Heart right ventricle (tissue), 16 donors: ENCODE data around the gene NUP93. TPM values are rescaled to one million over a fixed set of nuclear protein-coding genes. Genes with fewer than 3 reads are reported as not detected.

Source experiments
- ATAC-seq, 8 donors: fragments of 200-7000 bp; cut with Tn5 transposase; one replicate each; pipeline ENCODE4 v1.9.1; 2020; ENCODE audit warnings: mild to moderate bottlenecking in 8 of 8, moderate library complexity in 8 of 8, moderate number of reproducible peaks in 1 of 8
- DNase-seq, 2 donors: peaks; one replicate each; pipeline ENCODE4 v3.0.0-alpha.2; 2020
- H3K27ac ChIP-seq, 10 donors: fragments of 200-600 bp; sonication (generic) in 2 of 10; one replicate each; pipeline versions ENCODE4 v1.5.0 to v1.8.0; 2020 to 2022; ENCODE audit warnings: mild to moderate bottlenecking in 3 of 10
- H3K27me3 ChIP-seq, 7 donors: fragments of 200-600 bp; one replicate each; pipeline ENCODE4 v1.8.0; 2021 to 2022; ENCODE audit warnings: mild to moderate bottlenecking in 2 of 7
- H3K36me3 ChIP-seq, 9 donors: fragments of 200-600 bp; sonication (generic) in 1 of 9; one replicate each; pipeline versions ENCODE4 v1.5.0 to v1.8.0; 2020 to 2022; ENCODE audit warnings: mild to moderate bottlenecking in 2 of 9
- H3K4me1 ChIP-seq, 9 donors: fragments of 200-600 bp; sonication (generic) in 1 of 9; one replicate each; pipeline versions ENCODE4 v1.5.0 to v1.8.0; 2020 to 2022; ENCODE audit warnings: mild to moderate bottlenecking in 4 of 9
- H3K4me3 ChIP-seq, 10 donors: fragments of 200-600 bp; sonication (generic) in 2 of 10; one replicate each; pipeline versions ENCODE4 v1.5.0 to v1.8.0; 2020 to 2022; ENCODE audit warnings: mild to moderate bottlenecking in 7 of 10, moderate library complexity in 2 of 10
- H3K9me3 ChIP-seq, 11 donors: fragments of 200-600 bp in 10 of 11; sonication (generic) in 2 of 11; one replicate each; pipeline versions ENCODE4 v1.5.0 to v1.8.0; 2013 to 2022; ENCODE audit warnings: mild to moderate bottlenecking in 2 of 11, control low read depth in 1 of 11, moderate library complexity in 1 of 11
- WGBS, 2 donors: extraction: QIAGEN DNeasy Blood & Tissue Kit; methylation state at CpG; one replicate each; pipeline ENCODE4 v1.1.7; 2013; ENCODE audit warnings: inconsistent platforms in 1 of 2; 5-methylcytosine and 5-hydroxymethylcytosine counted together
- intact Hi-C, 10 donors: fragments of 100-400 bp; cut with DNase I; formaldehyde crosslinking; loops; one replicate each; pipeline versions ENCODE4 v1.11.1 to v1.14.2; 2022
- polyA plus RNA-seq, 2 donors: library from polyadenylated mRNA; stranded (reverse); fragments of 200-250 nt; gene quantifications; one replicate each; pipeline ENCODE4 v1.2.3, GENCODE V29; 2013
- total RNA-seq, 10 donors: library from RNA; stranded (reverse); fragmentation: NEBNext Ultra II Directional in 3 of 10; extraction: Animal tissue kit (Norgen Biotek cat#: 25700) in 3 of 10; gene quantifications; one replicate each; pipeline versions ENCODE4 v1.2.1 to v1.2.4, GENCODE V29; 2021 to 2023
- TF ChIP-seq, protein P1 (sequence below), 9 donors: fragments of 200-600 bp; sonication (generic) in 2 of 9; IDR thresholded peaks; one replicate each; pipeline versions ENCODE4 v1.5.0 to v1.8.0; 2021 to 2022; ENCODE audit warnings: antibody characterized with exemption in 9 of 9, mild to moderate bottlenecking in 5 of 9, moderate library complexity in 1 of 9
- donor health status: Arrhythmogenic right ventricular cardiomyopathy.
- donor health status: ischemic (EF 13 %, LVEDD 7.1; RV severe dilation, severe dysfunction).
- donor health status: healthy with polysubstance abuse.
- donor health status: DM: no; HTN: yes; CAD: no.
- donor health status: DM: no; HTN: no; CAD: no.
- donor health status: ischemic (EF 25% LVEDD 6.9; RV normal size, moderate dysfunction).
- donor health status: ischemic (EF 25% LVEDD 5.7; RV mildly dilated, moderate dysfunction).
- donor health status: healthy.
- donor health status: DM: yes; HTN: yes; CAD: no.
- donor health status: Ischemic cardiomyopathy.
- donor health status: ischemic (EF 35%, LVEDD 5.7; RV mildly dilated, moderate dysfunction).
- donor health status: nonischemic (EF 11% LVEDD 7.7; RV severe dilation, severe dysfunction).
- donor health status: DM: yes; HTN: yes; CAD: no.
- donor health status: PGD.
- donor health status: ischemic (EF 29% LVEDD 5.4; RV normal size, mild dysfunction).
- donor health status: nonischemic (EF 23%, LVEDD 6.1; RV moderate dilation, normal function).

The NUP93 gene
- total and polyA plus RNA-seq, 12 donors: 25.4 to 34.8 (median 27.6) TPM

DNA sequence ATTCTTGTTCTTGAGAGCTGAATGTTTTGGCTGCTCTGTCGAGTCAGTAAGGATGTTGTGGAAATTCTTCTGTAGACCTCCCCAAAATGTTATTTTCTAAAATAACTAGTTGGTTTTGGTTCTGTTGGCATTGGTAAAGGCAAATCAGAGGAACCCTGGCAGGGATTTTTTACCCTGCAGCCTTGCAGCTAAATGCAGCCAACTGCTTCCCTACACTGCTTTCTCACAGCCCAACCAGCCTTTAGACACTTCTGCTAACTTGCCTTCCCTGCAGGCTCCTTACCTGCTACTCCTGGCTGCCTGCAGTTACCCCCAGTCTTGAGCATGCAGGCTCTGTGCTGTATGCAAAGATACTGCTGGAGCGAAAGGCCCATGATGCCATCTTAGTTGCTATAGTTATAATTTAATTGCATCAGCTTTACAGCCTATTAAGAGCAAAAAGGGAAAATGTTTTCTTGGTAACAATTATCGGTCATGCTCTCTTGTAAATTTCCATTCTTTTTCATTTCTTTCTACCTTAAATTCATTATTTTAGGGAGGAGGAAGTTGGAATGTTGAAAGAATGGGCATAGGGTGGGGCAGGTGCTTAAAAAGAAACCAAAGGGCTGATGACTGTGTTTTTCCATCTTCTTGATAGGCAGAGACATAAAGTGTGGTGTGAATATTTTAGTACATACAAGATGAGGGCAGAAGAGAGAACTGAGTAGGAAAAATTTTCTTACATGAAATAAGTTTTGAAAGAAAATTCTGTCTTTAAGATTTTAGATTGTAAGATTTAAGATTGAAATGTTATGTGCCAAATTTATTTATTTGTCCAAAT is 20.0 kb downstream of the NUP93 start:
- no peaks in the 10 kb centered on the region for H3K27me3 ChIP-seq
- H3K4me1 ChIP-seq: peaks cover 0 to 54% (median 30%) of the 10 kb centered on the region in 9 donors
- 74 to 78% methylated on average over 3 of the region's 3 CpGs for WGBS, 2 donors
- DNase-seq (no peak), ATAC-seq (peak in 2 of 8 donors; percentile 46 to 48)
- peaks cover 0 to 26% (median 0%) of the 10 kb centered on the region in 9 donors for H3K36me3 ChIP-seq
- intact Hi-C loops: no loop called here
- H3K9me3 ChIP-seq: peaks cover 0 to 7% (median 0%) of the 10 kb centered on the region in 11 donors
- TF ChIP-seq, protein P1, sequence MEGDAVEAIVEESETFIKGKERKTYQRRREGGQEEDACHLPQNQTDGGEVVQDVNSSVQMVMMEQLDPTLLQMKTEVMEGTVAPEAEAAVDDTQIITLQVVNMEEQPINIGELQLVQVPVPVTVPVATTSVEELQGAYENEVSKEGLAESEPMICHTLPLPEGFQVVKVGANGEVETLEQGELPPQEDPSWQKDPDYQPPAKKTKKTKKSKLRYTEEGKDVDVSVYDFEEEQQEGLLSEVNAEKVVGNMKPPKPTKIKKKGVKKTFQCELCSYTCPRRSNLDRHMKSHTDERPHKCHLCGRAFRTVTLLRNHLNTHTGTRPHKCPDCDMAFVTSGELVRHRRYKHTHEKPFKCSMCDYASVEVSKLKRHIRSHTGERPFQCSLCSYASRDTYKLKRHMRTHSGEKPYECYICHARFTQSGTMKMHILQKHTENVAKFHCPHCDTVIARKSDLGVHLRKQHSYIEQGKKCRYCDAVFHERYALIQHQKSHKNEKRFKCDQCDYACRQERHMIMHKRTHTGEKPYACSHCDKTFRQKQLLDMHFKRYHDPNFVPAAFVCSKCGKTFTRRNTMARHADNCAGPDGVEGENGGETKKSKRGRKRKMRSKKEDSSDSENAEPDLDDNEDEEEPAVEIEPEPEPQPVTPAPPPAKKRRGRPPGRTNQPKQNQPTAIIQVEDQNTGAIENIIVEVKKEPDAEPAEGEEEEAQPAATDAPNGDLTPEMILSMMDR (IDR thresholded peaks at IDR 0.05): no peak
- H3K27ac ChIP-seq: peak overlapping the region in 3 of 10 donors; percentile 11 to 33 (median 23)
- no peak overlapping the region for H3K4me3 ChIP-seq

- Histone ChIP-seq H3K36me3 (peaks cover 0 to 25% (median 0%) of the 10 kb centered on the region in 9 donors), H3K9me3 (peaks cover 0 to 10% (median 0%) of the 10 kb centered on the region in 11 donors), H3K27me3 (no peaks in the 10 kb centered on the region), H3K27ac (no peak overlapping the region), H3K4me1 (peaks cover 0 to 24% (median 6%) of the 10 kb centered on the region in 9 donors), H3K4me3 (no peak overlapping the region)
- intact Hi-C loops: no loop called here
- DNase-seq: no peak
- no peak for ATAC-seq
- TF ChIP-seq, protein P1 (IDR thresholded peaks at IDR 0.05): no peak
These were observed 23.5 kb downstream of the NUP93 start for GRCh38 chr16:56753410-56753809.

DNA sequence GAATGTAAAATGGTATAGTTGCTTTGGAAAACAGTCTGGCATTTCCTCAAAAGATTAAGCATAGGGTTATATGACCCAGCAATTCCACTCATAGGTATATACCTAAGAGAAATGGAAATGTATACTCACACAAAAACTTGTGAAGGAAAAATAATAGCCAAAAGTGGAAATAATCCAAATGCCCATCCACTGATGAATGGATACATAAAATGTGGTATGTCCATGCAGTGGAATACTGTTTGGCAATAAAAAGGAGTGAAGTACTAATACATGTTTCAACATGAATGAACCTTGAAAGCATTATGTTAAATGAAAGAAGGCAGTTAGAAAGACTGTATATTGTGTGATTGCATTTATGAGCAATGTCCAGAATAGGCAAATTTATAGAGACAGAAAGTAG is 25.1 kb downstream of the NUP93 start:
- H3K27ac ChIP-seq: no peak overlapping the region
- H3K36me3 ChIP-seq: peaks cover 0 to 34% (median 2%) of the 10 kb centered on the region in 9 donors
- H3K27me3 ChIP-seq: no peaks in the 10 kb centered on the region
- TF ChIP-seq, protein P1 (IDR thresholded peaks at IDR 0.05): no peak
- DNase-seq (no peak), ATAC-seq (no peak)
- intact Hi-C loops: no loop called here
- H3K4me3 ChIP-seq: no peak overlapping the region
- H3K4me1 ChIP-seq: peaks cover 0 to 16% (median under 1%) of the 10 kb centered on the region in 9 donors
- H3K9me3 ChIP-seq: peaks cover 0 to 10% (median 0%) of the 10 kb centered on the region in 11 donors

GRCh38 chr16:56758432-56758831 is 28.5 kb downstream of the NUP93 start:
- DNase-seq (no peak), ATAC-seq (no peak)
- intact Hi-C loops: no loop called here
- peak overlapping the region in 2 of 10 donors; percentile 34 to 36 for H3K27ac ChIP-seq
- H3K27me3 ChIP-seq: no peaks in the 10 kb centered on the region
- H3K4me1 ChIP-seq: peaks cover 0 to 10% (median 0%) of the 10 kb centered on the region in 9 donors
- WGBS, 2 donors: 83 to 95% methylated on average over 3 of the region's 3 CpGs
- TF ChIP-seq, protein P1 (IDR thresholded peaks at IDR 0.05): no peak
- peaks cover 0 to 40% (median 10%) of the 10 kb centered on the region in 9 donors for H3K36me3 ChIP-seq
- H3K4me3 ChIP-seq: no peak overlapping the region
- H3K9me3 ChIP-seq: peaks cover 0 to 10% (median 0%) of the 10 kb centered on the region in 11 donors
